OCI-LY1 (cell line): ENCODE measurements around the gene CRISPLD2.

Source experiments
- EZH2 ChIP-seq: fragments of 200-600 bp; sonication (generic), shearing (Covaris generic); IDR thresholded peaks from 2 replicates; pipeline ENCODE4 v1.8.0; 2017; ENCODE audit warnings: borderline replicate concordance, mixed run types, mild to moderate bottlenecking, antibody characterized with exemption, low read length, moderate library complexity, mixed read lengths
- TF ChIP-seq, protein P1 (sequence below): fragments of 200-600 bp; sonication (generic), shearing (Covaris generic); IDR thresholded peaks from 2 replicates; pipeline ENCODE4 v1.5.1; 2017; ENCODE audit warnings: mild to moderate bottlenecking, antibody characterized with exemption, low read length, moderate library complexity, mixed read lengths

DNA sequence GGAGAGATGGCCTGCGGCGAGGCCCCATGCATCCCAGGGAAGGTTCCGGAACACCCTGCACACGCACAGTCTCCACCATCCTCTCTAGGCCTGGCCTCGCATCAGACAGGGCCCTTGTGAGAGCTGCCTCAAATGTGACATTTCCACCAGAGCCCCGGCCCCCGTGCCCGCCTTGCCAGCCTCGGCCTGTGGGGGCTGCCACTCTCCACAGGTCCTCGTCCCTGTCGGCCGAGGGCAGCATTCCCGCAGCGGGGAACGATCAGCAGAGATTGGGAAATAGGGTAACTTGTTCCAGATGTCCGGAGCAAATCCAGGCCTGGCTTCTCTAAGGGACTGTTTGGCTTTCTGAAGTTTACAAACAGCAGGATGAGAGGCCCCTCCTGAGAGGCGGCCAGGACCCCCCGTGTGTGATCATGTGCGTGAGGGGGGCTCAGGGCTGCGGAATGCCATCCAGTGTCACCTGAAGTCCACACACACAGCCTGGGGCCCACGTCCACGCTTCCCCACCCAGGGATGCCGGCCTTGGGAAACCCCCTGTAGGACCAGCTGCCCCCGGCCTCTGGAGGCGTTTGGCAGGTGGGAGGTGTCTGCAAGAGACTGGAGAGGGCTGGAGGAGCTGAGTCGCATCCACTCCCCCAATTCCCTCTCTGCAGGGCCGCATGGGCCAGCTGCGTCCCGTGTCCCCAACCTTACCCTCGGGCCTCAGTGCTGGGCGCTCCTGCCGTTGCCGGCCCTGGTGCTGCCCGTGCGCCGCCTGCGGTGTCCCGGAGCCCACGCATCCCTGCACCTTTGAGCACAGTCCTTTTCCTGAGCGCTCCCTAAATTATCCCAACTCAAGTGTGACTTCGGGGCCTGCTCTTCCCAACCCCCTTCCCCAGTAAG is 121.1 kb downstream of the CRISPLD2 start:
- TF ChIP-seq, protein P1, sequence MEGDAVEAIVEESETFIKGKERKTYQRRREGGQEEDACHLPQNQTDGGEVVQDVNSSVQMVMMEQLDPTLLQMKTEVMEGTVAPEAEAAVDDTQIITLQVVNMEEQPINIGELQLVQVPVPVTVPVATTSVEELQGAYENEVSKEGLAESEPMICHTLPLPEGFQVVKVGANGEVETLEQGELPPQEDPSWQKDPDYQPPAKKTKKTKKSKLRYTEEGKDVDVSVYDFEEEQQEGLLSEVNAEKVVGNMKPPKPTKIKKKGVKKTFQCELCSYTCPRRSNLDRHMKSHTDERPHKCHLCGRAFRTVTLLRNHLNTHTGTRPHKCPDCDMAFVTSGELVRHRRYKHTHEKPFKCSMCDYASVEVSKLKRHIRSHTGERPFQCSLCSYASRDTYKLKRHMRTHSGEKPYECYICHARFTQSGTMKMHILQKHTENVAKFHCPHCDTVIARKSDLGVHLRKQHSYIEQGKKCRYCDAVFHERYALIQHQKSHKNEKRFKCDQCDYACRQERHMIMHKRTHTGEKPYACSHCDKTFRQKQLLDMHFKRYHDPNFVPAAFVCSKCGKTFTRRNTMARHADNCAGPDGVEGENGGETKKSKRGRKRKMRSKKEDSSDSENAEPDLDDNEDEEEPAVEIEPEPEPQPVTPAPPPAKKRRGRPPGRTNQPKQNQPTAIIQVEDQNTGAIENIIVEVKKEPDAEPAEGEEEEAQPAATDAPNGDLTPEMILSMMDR = no peak
- no peak for TF ChIP-seq EZH2
